ENCODE measurements around the gene IDH3A.
A peak's percentile ranks its signal among the peaks of the same experiment; 100 is the strongest.

Gene IDH3A

GRCh38 chr15:78149068-78149804 is at the start of gene IDH3A:
IDH3A (plus strand) TSS chr15:78149362; CDS start chr15:78149404, 42 bp downstream.
- Histone ChIP-seq H3K9ac (ENCODE audit: low read depth, low read length) (peak within 1 kb of the TSS; percentile 44; the same call in 1 of the 2 replicates), H3K9me3 (ENCODE audit: control insufficient read depth, insufficient read depth, low read length) (no peaks in the 10 kb centered on the region), H3K27me3 (ENCODE audit: control insufficient read depth, insufficient read depth, low read length) (0 out of 2 replicates have a peak, but pooled peaks cover 7% of the 10 kb centered on the region), H3K27ac (ENCODE audit: low read depth, low read length) (peak within 1 kb of the TSS; percentile 14), H3K4me1 (ENCODE audit: control insufficient read depth, insufficient read depth, low read length) (peaks cover 7% of the 10 kb centered on the region; the same call in 1 of the 2 replicates), H3K4me3 (ENCODE audit: low read depth, low read length) (peak within 1 kb of the TSS; percentile 74), H3K36me3 (ENCODE audit: control insufficient read depth, insufficient read depth, low read length) (no peaks in the 10 kb centered on the region)

- Histone ChIP-seq H3K9me3 (ENCODE audit: control insufficient read depth, insufficient read depth, low read length) (no peaks in the 10 kb centered on the region), H3K4me3 (ENCODE audit: low read depth, low read length) (no peak overlapping the region), H3K4me1 (ENCODE audit: control insufficient read depth, insufficient read depth, low read length) (no peaks in the 10 kb centered on the region), H3K36me3 (ENCODE audit: control insufficient read depth, insufficient read depth, low read length) (no peaks in the 10 kb centered on the region; the same call in 1 of the 2 replicates), H3K27ac (ENCODE audit: low read depth, low read length) (no peak overlapping the region), H3K27me3 (ENCODE audit: control insufficient read depth, insufficient read depth, low read length) (no peaks in the 10 kb centered on the region), H3K9ac (ENCODE audit: low read depth, low read length) (no peak overlapping the region)
Observed at GRCh38 chr15:78100886-78101285, 48.3 kb upstream of the IDH3A start.

GRCh38 chr15:78101423-78102105 is 47.6 kb upstream of the IDH3A start:
- Histone ChIP-seq H3K27ac (ENCODE audit: low read depth, low read length) (no peak overlapping the region), H3K9ac (ENCODE audit: low read depth, low read length) (no peak overlapping the region), H3K36me3 (ENCODE audit: control insufficient read depth, insufficient read depth, low read length) (no peaks in the 10 kb centered on the region; the same call in 1 of the 2 replicates), H3K4me1 (ENCODE audit: control insufficient read depth, insufficient read depth, low read length) (no peaks in the 10 kb centered on the region), H3K4me3 (ENCODE audit: low read depth, low read length) (no peak overlapping the region), H3K27me3 (ENCODE audit: control insufficient read depth, insufficient read depth, low read length) (no peaks in the 10 kb centered on the region), H3K9me3 (ENCODE audit: control insufficient read depth, insufficient read depth, low read length) (no peaks in the 10 kb centered on the region)

- Histone ChIP-seq H3K9ac (ENCODE audit: low read depth, low read length) (no peak overlapping the region), H3K36me3 (ENCODE audit: control insufficient read depth, insufficient read depth, low read length) (no peaks in the 10 kb centered on the region; the same call in 1 of the 2 replicates), H3K4me3 (ENCODE audit: low read depth, low read length) (no peak overlapping the region), H3K9me3 (ENCODE audit: control insufficient read depth, insufficient read depth, low read length) (no peaks in the 10 kb centered on the region), H3K4me1 (ENCODE audit: control insufficient read depth, insufficient read depth, low read length) (no peaks in the 10 kb centered on the region), H3K27me3 (ENCODE audit: control insufficient read depth, insufficient read depth, low read length) (no peaks in the 10 kb centered on the region), H3K27ac (ENCODE audit: low read depth, low read length) (no peak overlapping the region)
Observed at GRCh38 chr15:78102211-78102610, 47.0 kb upstream of the IDH3A start.

GRCh38 chr15:78102741-78103140 is 46.4 kb upstream of the IDH3A start:
- no peaks in the 10 kb centered on the region for H3K4me1 ChIP-seq (ENCODE audit: control insufficient read depth, insufficient read depth, low read length)
- H3K9me3 ChIP-seq (ENCODE audit: control insufficient read depth, insufficient read depth, low read length), result no peaks in the 10 kb centered on the region
- H3K4me3 ChIP-seq (ENCODE audit: low read depth, low read length), result no peak overlapping the region
- no peak overlapping the region for H3K27ac ChIP-seq (ENCODE audit: low read depth, low read length)
- H3K9ac ChIP-seq (ENCODE audit: low read depth, low read length), result no peak overlapping the region
- H3K27me3 ChIP-seq (ENCODE audit: control insufficient read depth, insufficient read depth, low read length), result no peaks in the 10 kb centered on the region
- H3K36me3 ChIP-seq (ENCODE audit: control insufficient read depth, insufficient read depth, low read length), result no peaks in the 10 kb centered on the region; the same call in 1 of the 2 replicates

- no peaks in the 10 kb centered on the region for H3K27me3 ChIP-seq (ENCODE audit: control insufficient read depth, insufficient read depth, low read length)
- H3K27ac ChIP-seq (ENCODE audit: low read depth, low read length), result no peak overlapping the region
- H3K4me3 ChIP-seq (ENCODE audit: low read depth, low read length), result no peak overlapping the region
- H3K36me3 ChIP-seq (ENCODE audit: control insufficient read depth, insufficient read depth, low read length), result no peaks in the 10 kb centered on the region; the same call in 1 of the 2 replicates
- H3K9ac ChIP-seq (ENCODE audit: low read depth, low read length), result no peak overlapping the region
- no peaks in the 10 kb centered on the region for H3K9me3 ChIP-seq (ENCODE audit: control insufficient read depth, insufficient read depth, low read length)
- H3K4me1 ChIP-seq (ENCODE audit: control insufficient read depth, insufficient read depth, low read length), result no peaks in the 10 kb centered on the region
Observed at GRCh38 chr15:78103406-78104118, 45.6 kb upstream of the IDH3A start.

- no peak overlapping the region for H3K9ac ChIP-seq (ENCODE audit: low read depth, low read length)
- H3K27ac ChIP-seq (ENCODE audit: low read depth, low read length), result no peak overlapping the region
- no peaks in the 10 kb centered on the region for H3K27me3 ChIP-seq (ENCODE audit: control insufficient read depth, insufficient read depth, low read length)
- H3K4me1 ChIP-seq (ENCODE audit: control insufficient read depth, insufficient read depth, low read length), result no peaks in the 10 kb centered on the region
- no peaks in the 10 kb centered on the region; the same call in 1 of the 2 replicates for H3K36me3 ChIP-seq (ENCODE audit: control insufficient read depth, insufficient read depth, low read length)
- no peaks in the 10 kb centered on the region for H3K9me3 ChIP-seq (ENCODE audit: control insufficient read depth, insufficient read depth, low read length)
- no peak overlapping the region for H3K4me3 ChIP-seq (ENCODE audit: low read depth, low read length)
Observed at GRCh38 chr15:78104119-78104479, 45.1 kb upstream of the IDH3A start.

GRCh38 chr15:78104566-78105475 is 44.3 kb upstream of the IDH3A start:
- H3K9ac ChIP-seq (ENCODE audit: low read depth, low read length), result no peak overlapping the region
- H3K27me3 ChIP-seq (ENCODE audit: control insufficient read depth, insufficient read depth, low read length), result no peaks in the 10 kb centered on the region
- no peaks in the 10 kb centered on the region for H3K9me3 ChIP-seq (ENCODE audit: control insufficient read depth, insufficient read depth, low read length)
- H3K4me3 ChIP-seq (ENCODE audit: low read depth, low read length), result no peak overlapping the region
- H3K27ac ChIP-seq (ENCODE audit: low read depth, low read length), result no peak overlapping the region
- no peaks in the 10 kb centered on the region; the same call in 1 of the 2 replicates for H3K36me3 ChIP-seq (ENCODE audit: control insufficient read depth, insufficient read depth, low read length)
- H3K4me1 ChIP-seq (ENCODE audit: control insufficient read depth, insufficient read depth, low read length), result no peaks in the 10 kb centered on the region

GRCh38 chr15:78105476-78106241 is 43.5 kb upstream of the IDH3A start:
- Histone ChIP-seq H3K9me3 (ENCODE audit: control insufficient read depth, insufficient read depth, low read length) (no peaks in the 10 kb centered on the region), H3K27me3 (ENCODE audit: control insufficient read depth, insufficient read depth, low read length) (no peaks in the 10 kb centered on the region), H3K27ac (ENCODE audit: low read depth, low read length) (no peak overlapping the region), H3K4me1 (ENCODE audit: control insufficient read depth, insufficient read depth, low read length) (no peaks in the 10 kb centered on the region), H3K4me3 (ENCODE audit: low read depth, low read length) (no peak overlapping the region), H3K9ac (ENCODE audit: low read depth, low read length) (no peak overlapping the region), H3K36me3 (ENCODE audit: control insufficient read depth, insufficient read depth, low read length) (no peaks in the 10 kb centered on the region; the same call in 1 of the 2 replicates)

- no peaks in the 10 kb centered on the region; the same call in 1 of the 2 replicates for H3K36me3 ChIP-seq (ENCODE audit: control insufficient read depth, insufficient read depth, low read length)
Observed at GRCh38 chr15:78107471-78107870, 41.7 kb upstream of the IDH3A start.

More at GRCh38 chr15:78107471-78107870, 41.7 kb upstream of the IDH3A start:
- Histone ChIP-seq H3K9ac (ENCODE audit: low read depth, low read length) (no peak overlapping the region), H3K4me1 (ENCODE audit: control insufficient read depth, insufficient read depth, low read length) (no peaks in the 10 kb centered on the region), H3K9me3 (ENCODE audit: control insufficient read depth, insufficient read depth, low read length) (no peaks in the 10 kb centered on the region), H3K27me3 (ENCODE audit: control insufficient read depth, insufficient read depth, low read length) (no peaks in the 10 kb centered on the region), H3K4me3 (ENCODE audit: low read depth, low read length) (no peak overlapping the region), H3K27ac (ENCODE audit: low read depth, low read length) (no peak overlapping the region)
